ENCODE data around the gene DCN.

Gene DCN

GRCh38 chr12:91123236-91123916 lies 59.2 kb downstream of the DCN start:
- Histone ChIP-seq H3K4me1 (ENCODE audit: control insufficient read depth, insufficient read depth, low read length, poor library complexity, severe bottlenecking) (no peaks in the 10 kb centered on the region), H3K27ac (ENCODE audit: insufficient read depth, low read length, poor library complexity, severe bottlenecking) (no peak overlapping the region), H3K36me3 (ENCODE audit: control insufficient read depth, insufficient read depth, low read length) (no peaks in the 10 kb centered on the region), H3K27me3 (replicated peaks; ENCODE audit: control insufficient read depth, insufficient read depth, low read length, poor library complexity, severe bottlenecking) (no peaks in the 10 kb centered on the region), H3K4me3 (ENCODE audit: insufficient read depth, low read depth, low read length, poor library complexity, severe bottlenecking) (no peak overlapping the region), H3K9me3 (ENCODE audit: control insufficient read depth, low read length) (no peaks in the 10 kb centered on the region)
- DNase-seq, result no peak

DNA sequence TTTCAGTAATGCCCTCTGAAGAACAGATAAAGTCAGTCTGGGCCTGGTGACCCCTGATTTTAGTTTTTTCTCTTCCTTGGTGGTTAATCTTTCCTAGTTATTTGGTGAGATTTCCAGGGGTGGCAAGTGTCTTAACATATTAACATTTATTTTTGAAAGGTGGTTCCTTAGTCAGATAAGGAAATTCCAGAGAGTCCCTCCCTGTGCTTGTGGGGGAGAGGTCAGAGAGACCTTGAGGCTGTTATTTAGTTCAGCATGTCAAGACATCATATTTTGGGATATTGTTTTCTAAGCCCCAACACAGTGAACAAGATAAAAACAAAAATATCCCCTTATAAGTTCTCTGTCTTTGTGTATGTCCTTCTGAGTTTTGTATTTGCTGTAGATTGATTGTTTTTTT lies 61.8 kb downstream of the DCN start:
- DNase-seq, result no peak
- Histone ChIP-seq H3K27me3 (replicated peaks; ENCODE audit: control insufficient read depth, insufficient read depth, low read length, poor library complexity, severe bottlenecking) (no peaks in the 10 kb centered on the region), H3K4me3 (ENCODE audit: insufficient read depth, low read depth, low read length, poor library complexity, severe bottlenecking) (no peak overlapping the region), H3K9me3 (ENCODE audit: control insufficient read depth, low read length) (no peaks in the 10 kb centered on the region), H3K4me1 (ENCODE audit: control insufficient read depth, insufficient read depth, low read length, poor library complexity, severe bottlenecking) (no peaks in the 10 kb centered on the region), H3K36me3 (ENCODE audit: control insufficient read depth, insufficient read depth, low read length) (no peaks in the 10 kb centered on the region), H3K27ac (ENCODE audit: insufficient read depth, low read length, poor library complexity, severe bottlenecking) (no peak overlapping the region)

DNA sequence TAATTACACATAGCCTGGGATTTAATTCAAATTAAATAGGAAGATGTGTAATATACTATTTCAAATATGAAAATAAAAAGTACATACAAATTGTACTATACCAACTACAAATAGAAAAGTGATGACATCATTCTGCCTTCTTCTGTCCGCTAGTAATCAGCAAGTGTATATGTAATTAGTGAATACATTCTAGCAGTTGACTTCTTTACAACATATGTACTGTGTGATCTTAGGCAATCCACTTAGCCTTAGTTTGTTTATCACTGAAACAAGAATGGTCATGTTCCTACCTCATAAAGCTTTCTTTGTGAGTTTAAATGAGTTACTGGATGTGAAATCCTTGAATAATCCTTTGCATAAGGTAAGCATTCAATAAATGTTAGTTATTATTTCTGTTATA lies 63.5 kb downstream of the DCN start:
- no peak for DNase-seq
- no peak overlapping the region for H3K4me3 ChIP-seq (ENCODE audit: insufficient read depth, low read depth, low read length, poor library complexity, severe bottlenecking)

DNA sequence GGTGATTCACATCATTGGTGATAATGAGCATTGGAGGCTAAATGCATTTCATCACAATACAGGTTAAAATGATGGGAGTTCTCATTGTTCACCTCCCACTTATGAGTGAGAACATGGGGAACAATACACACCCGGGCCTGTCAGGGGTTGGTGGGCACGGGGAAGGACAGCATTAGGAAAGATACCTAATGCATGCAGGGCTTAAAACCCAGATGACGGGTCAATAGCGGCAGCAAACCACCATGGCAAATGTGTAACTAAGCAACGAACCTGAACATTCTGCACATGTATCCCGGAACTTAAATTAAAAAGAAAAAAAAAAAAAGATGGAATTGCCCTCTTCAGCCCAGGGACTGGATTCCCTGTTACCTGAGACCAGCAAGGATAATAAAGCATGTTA lies 69.0 kb downstream of the DCN start:
- Histone ChIP-seq H3K4me1 (ENCODE audit: control insufficient read depth, insufficient read depth, low read length, poor library complexity, severe bottlenecking) (no peaks in the 10 kb centered on the region), H3K27ac (ENCODE audit: insufficient read depth, low read length, poor library complexity, severe bottlenecking) (no peak overlapping the region), H3K27me3 (replicated peaks; ENCODE audit: control insufficient read depth, insufficient read depth, low read length, poor library complexity, severe bottlenecking) (no peaks in the 10 kb centered on the region), H3K4me3 (ENCODE audit: insufficient read depth, low read depth, low read length, poor library complexity, severe bottlenecking) (no peak overlapping the region), H3K9me3 (ENCODE audit: control insufficient read depth, low read length) (no peaks in the 10 kb centered on the region), H3K36me3 (ENCODE audit: control insufficient read depth, insufficient read depth, low read length) (no peaks in the 10 kb centered on the region)
- DNase-seq, result no peak

More for the DNA sequence above, 63.5 kb downstream of the DCN start:
- H3K9me3 ChIP-seq (ENCODE audit: control insufficient read depth, low read length), result no peaks in the 10 kb centered on the region
- H3K4me1 ChIP-seq (ENCODE audit: control insufficient read depth, insufficient read depth, low read length, poor library complexity, severe bottlenecking), result no peaks in the 10 kb centered on the region
- H3K36me3 ChIP-seq (ENCODE audit: control insufficient read depth, insufficient read depth, low read length), result no peaks in the 10 kb centered on the region
- no peaks in the 10 kb centered on the region for H3K27me3 ChIP-seq (replicated peaks; ENCODE audit: control insufficient read depth, insufficient read depth, low read length, poor library complexity, severe bottlenecking)
- no peak overlapping the region for H3K27ac ChIP-seq (ENCODE audit: insufficient read depth, low read length, poor library complexity, severe bottlenecking)

- DNase-seq, result no peak
- H3K4me3 ChIP-seq (ENCODE audit: insufficient read depth, low read depth, low read length, poor library complexity, severe bottlenecking), result no peak within 1 kb of the TSS
- no peak within 1 kb of the TSS for H3K27ac ChIP-seq (ENCODE audit: insufficient read depth, low read length, poor library complexity, severe bottlenecking)
- no peaks in the 10 kb centered on the region for H3K9me3 ChIP-seq (ENCODE audit: control insufficient read depth, low read length)
- no peaks in the 10 kb centered on the region for H3K4me1 ChIP-seq (ENCODE audit: control insufficient read depth, insufficient read depth, low read length, poor library complexity, severe bottlenecking)
- no peaks in the 10 kb centered on the region for H3K36me3 ChIP-seq (ENCODE audit: control insufficient read depth, insufficient read depth, low read length)
- no peaks in the 10 kb centered on the region for H3K27me3 ChIP-seq (replicated peaks; ENCODE audit: control insufficient read depth, insufficient read depth, low read length, poor library complexity, severe bottlenecking)
Observed at GRCh38 chr12:91111366-91112325, 71.0 kb downstream of the DCN start, which contains the start of gene LUM. LUM (minus strand) TSS chr12:91111494; CDS start chr12:91108979, 2,515 bp downstream.

DNA sequence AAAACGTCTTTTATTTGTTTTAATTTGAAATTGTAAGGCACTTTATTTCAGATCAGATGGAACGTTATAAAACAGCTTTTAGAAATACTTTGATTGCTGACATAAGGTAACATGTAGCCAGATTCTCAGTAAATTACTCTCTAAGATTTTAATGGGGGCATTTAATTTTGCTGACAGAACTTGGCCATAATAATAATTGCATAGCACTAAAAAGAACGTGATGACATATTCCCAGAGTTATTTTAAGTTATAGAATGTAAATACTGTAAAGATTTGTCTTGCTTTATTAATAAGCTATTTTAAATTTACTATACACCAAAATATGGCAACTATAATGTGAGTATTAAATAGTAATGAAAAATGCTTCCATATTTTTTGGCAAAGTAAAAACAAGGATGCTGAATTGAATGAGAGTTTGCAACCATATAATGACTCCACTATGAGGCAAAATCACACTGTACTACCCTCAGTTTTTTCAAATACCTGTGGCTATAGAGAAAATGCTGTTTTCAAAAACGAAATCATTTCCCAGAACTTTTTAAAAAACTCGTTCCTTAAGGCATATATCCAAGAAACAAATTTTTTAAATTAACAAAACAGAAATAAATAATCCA lies 72.2 kb downstream of the DCN start:
- DNase-seq, result no peak
- Histone ChIP-seq H3K27me3 (replicated peaks; ENCODE audit: control insufficient read depth, insufficient read depth, low read length, poor library complexity, severe bottlenecking) (no peaks in the 10 kb centered on the region), H3K4me3 (ENCODE audit: insufficient read depth, low read depth, low read length, poor library complexity, severe bottlenecking) (no peak overlapping the region), H3K36me3 (ENCODE audit: control insufficient read depth, insufficient read depth, low read length) (no peaks in the 10 kb centered on the region), H3K4me1 (ENCODE audit: control insufficient read depth, insufficient read depth, low read length, poor library complexity, severe bottlenecking) (no peaks in the 10 kb centered on the region), H3K9me3 (ENCODE audit: control insufficient read depth, low read length) (no peaks in the 10 kb centered on the region), H3K27ac (ENCODE audit: insufficient read depth, low read length, poor library complexity, severe bottlenecking) (no peak overlapping the region)

DNA sequence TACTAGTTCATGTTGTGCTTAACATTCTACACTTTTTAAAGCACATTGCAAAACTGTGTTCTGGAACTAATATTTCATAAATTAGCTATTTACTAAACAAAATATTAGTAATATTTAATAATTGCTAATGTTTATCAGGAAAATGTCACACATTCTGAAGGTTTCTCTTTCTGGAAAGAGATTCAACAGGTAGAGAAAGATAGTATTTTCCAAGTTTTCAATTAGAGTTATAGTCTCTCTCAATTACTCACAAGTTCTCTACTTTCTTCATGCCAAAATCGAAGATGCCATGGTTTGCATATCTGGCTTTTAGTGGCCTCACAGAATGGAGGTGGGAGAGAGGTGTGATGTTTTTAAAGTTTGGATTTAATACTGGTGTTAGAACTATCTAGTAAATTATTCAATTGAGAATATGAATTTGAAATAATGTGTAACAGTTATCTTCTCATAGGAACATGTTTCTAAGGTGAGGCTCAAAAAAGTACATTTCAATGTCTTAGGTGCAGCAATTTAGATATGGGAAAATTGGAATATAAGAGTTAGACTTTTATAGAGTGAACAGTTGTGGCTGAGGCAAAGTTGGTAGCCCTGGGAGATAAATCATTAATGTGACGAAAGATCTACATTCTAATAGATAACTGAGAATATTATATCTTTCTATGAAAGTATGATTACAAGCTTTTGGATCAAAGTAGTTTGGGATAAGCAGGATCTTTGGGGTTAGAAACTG lies 72.9 kb downstream of the DCN start:
- DNase-seq, result no peak
- H3K9me3 ChIP-seq (ENCODE audit: control insufficient read depth, low read length), result no peaks in the 10 kb centered on the region
- no peaks in the 10 kb centered on the region for H3K4me1 ChIP-seq (ENCODE audit: control insufficient read depth, insufficient read depth, low read length, poor library complexity, severe bottlenecking)
- no peaks in the 10 kb centered on the region for H3K27me3 ChIP-seq (replicated peaks; ENCODE audit: control insufficient read depth, insufficient read depth, low read length, poor library complexity, severe bottlenecking)
- H3K36me3 ChIP-seq (ENCODE audit: control insufficient read depth, insufficient read depth, low read length), result no peaks in the 10 kb centered on the region
- H3K27ac ChIP-seq (ENCODE audit: insufficient read depth, low read length, poor library complexity, severe bottlenecking), result no peak overlapping the region
- no peak overlapping the region for H3K4me3 ChIP-seq (ENCODE audit: insufficient read depth, low read depth, low read length, poor library complexity, severe bottlenecking)

DNA sequence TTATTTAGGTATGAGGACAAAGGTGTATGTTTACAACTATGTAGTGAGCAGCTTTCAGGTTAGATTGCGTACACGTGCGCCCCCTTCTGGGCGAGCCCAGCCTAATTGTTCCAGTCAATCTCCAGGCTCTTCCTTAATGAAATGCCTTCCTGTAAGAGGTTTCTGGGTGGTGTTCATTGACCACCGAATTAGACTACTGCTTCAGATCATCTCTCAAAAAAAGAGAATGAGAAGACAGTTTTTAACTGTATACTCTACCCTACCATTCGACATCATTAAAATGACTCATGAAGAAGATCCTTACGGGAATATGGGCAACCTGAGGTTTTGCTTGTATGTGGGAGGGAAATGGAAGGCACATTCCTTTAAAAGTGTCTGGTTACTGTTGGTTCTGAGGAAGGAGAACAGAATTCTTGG lies 73.5 kb downstream of the DCN start:
- Histone ChIP-seq H3K4me1 (ENCODE audit: control insufficient read depth, insufficient read depth, low read length, poor library complexity, severe bottlenecking) (no peaks in the 10 kb centered on the region), H3K36me3 (ENCODE audit: control insufficient read depth, insufficient read depth, low read length) (no peaks in the 10 kb centered on the region), H3K4me3 (ENCODE audit: insufficient read depth, low read depth, low read length, poor library complexity, severe bottlenecking) (no peak overlapping the region), H3K27me3 (replicated peaks; ENCODE audit: control insufficient read depth, insufficient read depth, low read length, poor library complexity, severe bottlenecking) (no peaks in the 10 kb centered on the region), H3K27ac (ENCODE audit: insufficient read depth, low read length, poor library complexity, severe bottlenecking) (no peak overlapping the region), H3K9me3 (ENCODE audit: control insufficient read depth, low read length) (no peaks in the 10 kb centered on the region)
- no peak for DNase-seq

DNA sequence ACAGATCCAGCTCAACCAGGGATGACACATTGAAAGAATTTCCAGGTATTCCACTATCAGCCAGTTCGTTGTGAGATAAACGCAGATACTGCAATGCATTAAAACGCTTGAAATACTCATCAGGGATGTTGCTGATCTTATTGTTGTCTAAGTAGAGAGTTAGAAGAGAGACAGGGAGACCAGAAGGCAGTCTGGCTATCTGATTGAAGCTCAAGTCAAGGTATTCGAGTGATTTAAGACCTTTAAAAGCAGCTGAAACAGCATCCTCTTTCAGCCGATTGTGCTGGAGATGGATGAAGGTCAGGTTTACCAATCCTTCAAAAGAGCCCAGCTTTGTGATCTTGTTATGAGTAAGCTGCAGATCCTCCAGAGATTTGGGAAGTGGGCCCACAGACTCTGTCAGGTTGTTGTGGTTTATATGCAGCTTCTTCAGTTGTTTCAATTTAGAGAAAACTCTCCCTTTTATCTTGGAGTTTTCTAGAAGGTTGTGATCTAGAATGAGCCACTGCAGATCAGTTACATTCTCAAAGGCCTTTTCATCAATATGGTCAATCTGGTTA lies 74.3 kb downstream of the DCN start:
- H3K4me1 ChIP-seq (ENCODE audit: control insufficient read depth, insufficient read depth, low read length, poor library complexity, severe bottlenecking), result no peaks in the 10 kb centered on the region
- H3K27me3 ChIP-seq (replicated peaks; ENCODE audit: control insufficient read depth, insufficient read depth, low read length, poor library complexity, severe bottlenecking), result no peaks in the 10 kb centered on the region
- no peaks in the 10 kb centered on the region for H3K9me3 ChIP-seq (ENCODE audit: control insufficient read depth, low read length)
- DNase-seq, result no peak
- H3K36me3 ChIP-seq (ENCODE audit: control insufficient read depth, insufficient read depth, low read length), result no peaks in the 10 kb centered on the region
- no peak overlapping the region for H3K27ac ChIP-seq (ENCODE audit: insufficient read depth, low read length, poor library complexity, severe bottlenecking)
- H3K4me3 ChIP-seq (ENCODE audit: insufficient read depth, low read depth, low read length, poor library complexity, severe bottlenecking), result no peak overlapping the region

Measured in effector memory CD4-positive, alpha-beta T cell (primary cell).